Astrocyte of the cerebellum (primary cell): Measurements from ENCODE around the gene IGDCC3.

Experiments used
- DNase-seq: peaks from one replicate; pipeline ENCODE4 v3.0.0-alpha.2; 2011; ENCODE audit warnings: low read depth
- H3K4me3 ChIP-seq: 2 replicates; pipeline ENCODE4 v1.5.1; 2011; ENCODE audit warnings: mild to moderate bottlenecking, low read depth, low read length, moderate library complexity
- in situ Hi-C: cut with HindIII; loops from 2 replicates; pipeline ENCODE4 v1.10.0; 2017; ENCODE audit warnings: low sequenced_read_pairs
- TF ChIP-seq, protein P1 (sequence below): IDR thresholded peaks from 2 replicates; pipeline ENCODE4 v1.5.1; 2012; ENCODE audit warnings: low read length, low read depth, moderate library complexity, mild to moderate bottlenecking; ENCODE audit errors: missing control alignments

The IGDCC3 gene

DNA sequence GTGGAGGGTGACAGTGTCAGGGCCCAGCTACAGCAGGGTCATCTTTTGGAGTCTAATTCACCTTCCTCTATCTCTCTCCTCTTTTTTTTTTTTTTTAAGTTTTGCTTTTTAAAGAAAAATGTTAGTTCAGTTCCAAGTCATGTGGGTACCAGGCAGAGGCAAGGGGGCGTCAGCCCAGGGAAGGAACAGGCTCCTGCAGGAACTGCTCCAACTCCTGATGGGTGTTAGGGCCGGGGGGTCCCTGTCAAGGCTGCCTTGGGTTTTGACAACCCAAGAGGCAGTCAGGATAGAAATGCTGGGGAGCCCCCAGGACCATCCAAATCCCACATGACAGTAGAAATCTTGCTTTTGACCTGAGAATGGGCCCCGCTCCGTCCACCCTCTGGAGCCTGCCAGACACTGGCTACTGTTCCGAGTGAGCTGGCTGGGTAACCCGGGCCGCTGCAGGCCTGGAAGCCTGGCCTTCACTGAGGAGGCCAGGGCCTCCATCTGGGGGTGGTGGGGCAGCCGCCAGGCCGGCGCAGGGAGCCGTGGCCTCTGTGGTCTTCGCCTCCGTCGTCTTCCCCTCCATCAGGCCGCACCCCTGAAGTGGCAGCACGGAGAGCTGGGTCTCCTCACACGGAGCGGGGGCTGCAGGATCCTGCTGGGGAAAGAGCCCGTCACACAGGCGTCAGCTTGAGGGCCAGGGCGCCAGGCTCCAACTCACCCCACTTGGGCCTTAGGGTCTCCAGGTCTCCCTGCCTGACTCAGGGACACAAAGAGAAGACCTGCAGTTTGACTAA is 49.1 kb downstream of the IGDCC3 start:
- in situ Hi-C loops: loop anchor here (10.0 kb wide), 1 partner anchor 46 kb away; the partner anchor contains the start of gene IGDCC3
- H3K4me3 ChIP-seq: no peak overlapping the region
- TF ChIP-seq, protein P1, sequence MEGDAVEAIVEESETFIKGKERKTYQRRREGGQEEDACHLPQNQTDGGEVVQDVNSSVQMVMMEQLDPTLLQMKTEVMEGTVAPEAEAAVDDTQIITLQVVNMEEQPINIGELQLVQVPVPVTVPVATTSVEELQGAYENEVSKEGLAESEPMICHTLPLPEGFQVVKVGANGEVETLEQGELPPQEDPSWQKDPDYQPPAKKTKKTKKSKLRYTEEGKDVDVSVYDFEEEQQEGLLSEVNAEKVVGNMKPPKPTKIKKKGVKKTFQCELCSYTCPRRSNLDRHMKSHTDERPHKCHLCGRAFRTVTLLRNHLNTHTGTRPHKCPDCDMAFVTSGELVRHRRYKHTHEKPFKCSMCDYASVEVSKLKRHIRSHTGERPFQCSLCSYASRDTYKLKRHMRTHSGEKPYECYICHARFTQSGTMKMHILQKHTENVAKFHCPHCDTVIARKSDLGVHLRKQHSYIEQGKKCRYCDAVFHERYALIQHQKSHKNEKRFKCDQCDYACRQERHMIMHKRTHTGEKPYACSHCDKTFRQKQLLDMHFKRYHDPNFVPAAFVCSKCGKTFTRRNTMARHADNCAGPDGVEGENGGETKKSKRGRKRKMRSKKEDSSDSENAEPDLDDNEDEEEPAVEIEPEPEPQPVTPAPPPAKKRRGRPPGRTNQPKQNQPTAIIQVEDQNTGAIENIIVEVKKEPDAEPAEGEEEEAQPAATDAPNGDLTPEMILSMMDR: no peak
- no peak for DNase-seq

DNA sequence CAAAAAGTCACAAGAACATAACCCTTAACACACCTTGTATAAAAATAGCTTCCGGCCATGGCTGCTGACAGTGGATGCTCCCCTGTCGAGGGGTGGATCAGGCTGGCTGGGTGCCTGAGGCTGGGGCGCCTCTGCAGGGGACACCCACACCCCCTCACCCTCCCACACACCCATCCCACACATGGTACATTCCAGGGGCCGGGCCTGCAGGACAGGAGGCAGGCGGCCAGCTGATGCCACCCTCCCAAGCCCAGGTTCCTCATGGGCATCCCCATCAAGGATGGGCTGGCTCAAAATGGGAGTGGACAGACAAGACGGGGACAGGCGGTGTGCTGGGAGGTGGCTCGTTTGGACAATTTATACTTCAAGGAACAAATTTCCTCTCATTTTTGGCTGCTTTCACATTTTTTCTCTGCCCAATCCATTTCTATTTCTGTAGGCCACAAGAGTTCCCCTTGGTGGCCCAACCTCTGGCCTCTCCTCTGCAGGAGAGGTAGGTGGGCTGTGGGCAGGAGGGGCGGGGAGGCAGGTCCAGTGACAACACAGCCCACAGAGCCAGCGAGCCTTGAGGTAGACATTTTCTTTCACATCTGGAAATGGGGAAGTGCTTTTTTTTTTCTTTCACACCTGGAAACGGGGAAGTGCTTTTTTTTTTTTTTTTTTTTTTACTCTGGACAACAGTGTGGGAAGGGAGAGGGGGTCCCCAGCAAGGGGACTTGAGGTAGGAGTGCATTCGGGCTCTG is 50.0 kb downstream of the IGDCC3 start:
- no peak for DNase-seq
- no peak overlapping the region for H3K4me3 ChIP-seq
- in situ Hi-C loops: loop anchor here (10.0 kb wide), 1 partner anchor 47 kb away; the partner anchor contains the start of gene IGDCC3
- TF ChIP-seq, protein P1: no peak

DNA sequence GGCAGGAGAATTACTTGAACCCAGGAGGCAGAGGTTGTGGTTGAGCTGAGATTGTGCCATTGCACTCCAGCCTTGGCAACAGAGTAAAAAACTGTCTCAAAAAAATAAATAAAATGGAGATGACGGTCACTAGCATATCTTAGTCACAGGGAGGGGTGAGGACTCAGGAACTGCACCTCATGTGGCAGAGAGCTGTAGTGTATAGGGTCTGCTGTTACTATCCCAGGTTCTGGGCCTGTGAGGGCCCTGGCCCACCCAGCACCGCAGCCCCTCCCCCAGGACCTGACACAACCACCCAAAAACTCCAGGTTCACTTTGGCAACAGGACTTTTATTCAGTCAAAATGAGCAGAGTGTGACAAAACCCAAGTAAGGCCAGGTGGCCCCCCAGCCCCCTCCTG is 51.0 kb downstream of the IGDCC3 start:
- DNase-seq: no peak
- H3K4me3 ChIP-seq: no peak overlapping the region
- in situ Hi-C loops: loop anchor here (10.0 kb wide), 1 partner anchor 48 kb away; the partner anchor contains the start of gene IGDCC3
- TF ChIP-seq, protein P1: no peak

DNA sequence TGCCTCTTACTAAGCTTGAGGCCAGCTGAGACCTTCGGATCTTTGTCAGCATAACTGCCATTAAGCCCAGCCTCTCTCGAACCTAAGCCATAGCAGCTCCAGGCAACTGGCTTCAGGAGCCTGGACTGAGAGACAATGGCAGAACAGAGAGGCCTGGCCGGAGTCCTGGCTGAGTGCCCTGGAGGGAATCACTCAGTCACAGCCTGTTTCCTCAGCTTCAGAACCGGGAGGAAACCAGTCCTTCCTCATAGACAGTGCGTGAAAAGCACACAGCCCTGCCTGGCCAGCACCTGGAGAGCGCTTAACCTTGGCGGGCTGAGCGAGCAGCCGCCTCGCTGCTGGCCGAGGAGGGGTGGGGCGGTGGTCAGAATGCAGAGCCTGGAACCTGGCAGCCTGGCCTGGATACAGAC is 51.7 kb downstream of the IGDCC3 start:
- DNase-seq: no peak
- no peak overlapping the region for H3K4me3 ChIP-seq
- in situ Hi-C loops: loop anchor here (10.0 kb wide), 1 partner anchor 49 kb away; the partner anchor contains the start of gene IGDCC3
- TF ChIP-seq, protein P1: no peak

DNA sequence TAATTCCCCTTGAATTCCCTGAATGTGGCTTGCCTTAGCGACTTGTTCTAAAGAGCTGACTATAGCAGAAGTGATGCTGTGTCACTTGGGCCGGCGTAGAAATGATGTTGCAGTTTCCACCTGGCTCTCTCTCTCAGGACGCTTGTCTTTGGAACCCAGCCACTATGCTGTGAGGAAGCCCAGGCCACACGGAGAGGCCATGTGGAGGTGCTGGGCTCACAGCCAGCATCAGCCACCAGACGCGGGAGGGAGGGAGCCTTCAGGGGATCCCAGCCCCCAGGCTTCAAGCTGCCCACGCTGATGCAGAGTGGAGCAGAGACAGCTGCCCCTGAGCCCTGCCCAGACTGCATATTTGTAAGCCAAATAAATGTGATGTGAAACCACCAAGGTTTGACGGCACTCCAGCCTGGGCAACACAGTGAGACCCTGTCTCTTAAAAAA is 54.7 kb downstream of the IGDCC3 start:
- TF ChIP-seq, protein P1: no peak
- DNase-seq: peak; percentile 41
- in situ Hi-C loops: loop anchor here (10.0 to 25.0 kb wide), 2 partner anchors 52 to 139 kb away; partner anchors contain the start of gene IGDCC3
- H3K4me3 ChIP-seq: no peak overlapping the region

DNA sequence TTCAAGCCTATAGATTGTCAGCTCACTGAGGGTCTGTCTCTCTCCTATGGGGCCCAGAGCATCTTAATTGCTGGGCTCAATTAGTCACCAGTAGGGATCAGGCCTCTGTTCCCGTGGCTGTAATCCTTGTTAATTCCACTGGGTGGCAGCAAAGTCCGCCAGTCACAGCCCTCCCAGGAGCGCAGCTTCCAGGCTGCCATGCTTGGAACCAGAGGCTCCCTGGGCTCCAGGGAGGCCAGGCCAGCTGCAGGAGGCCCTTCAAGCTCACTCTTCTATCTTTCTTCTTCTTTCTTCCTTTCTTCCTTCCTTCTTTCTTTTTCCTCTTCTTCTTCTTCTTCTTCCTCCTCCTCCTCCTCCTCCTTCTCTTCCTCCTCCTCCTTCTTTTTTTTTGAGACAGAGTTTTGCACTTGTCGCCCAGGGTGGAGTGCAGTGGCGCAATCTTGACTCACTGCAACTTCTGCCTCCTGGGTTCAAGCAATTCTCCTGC is 58.9 kb downstream of the IGDCC3 start:
- TF ChIP-seq, protein P1: peak; percentile 83
- in situ Hi-C loops: loop anchor here (25.0 kb wide), 1 partner anchor 143 kb away; no protein-coding TSS in a partner anchor
- DNase-seq: peak; percentile 69

More for the DNA sequence above, 58.9 kb downstream of the IGDCC3 start:
- H3K4me3 ChIP-seq: no peak overlapping the region
